Measurements from ENCODE around the gene PRRC2A.

PRRC2A gene

GRCh38 chr6:31662124-31662723 lies 41.7 kb downstream of the PRRC2A start:
- Mint-ChIP-seq H3K9me3 (no peaks in the 10 kb centered on the region), H3K27me3 (no peaks in the 10 kb centered on the region), H3K27ac (peak overlapping the region in 1 of 2 donors; percentile 90), H3K4me3 (peak overlapping the region; percentile 51 to 66), H3K4me1 (peaks cover 86% of the 10 kb centered on the region)
- ATAC-seq (no peak), DNase-seq (no peak)

- Mint-ChIP-seq H3K4me1 (peaks cover 86% of the 10 kb centered on the region), H3K9me3 (no peaks in the 10 kb centered on the region), H3K4me3 (peak overlapping the region; percentile 87 to 97), H3K27me3 (no peaks in the 10 kb centered on the region), H3K27ac (peak overlapping the region; percentile 57 to 84)
- no peak for DNase-seq
- ATAC-seq: no peak
These were observed 42.8 kb downstream of the PRRC2A start for GRCh38 chr6:31663126-31663960.

- H3K4me1 Mint-ChIP-seq: peaks cover 85% of the 10 kb centered on the region
- no peaks in the 10 kb centered on the region for H3K27me3 Mint-ChIP-seq
- H3K27ac Mint-ChIP-seq: peak overlapping the region; percentile 98 to 99
- no peak for ATAC-seq
- DNase-seq: no peak
- H3K4me3 Mint-ChIP-seq: peak overlapping the region; percentile 87 to 97
- H3K9me3 Mint-ChIP-seq: no peaks in the 10 kb centered on the region
These were observed 43.7 kb downstream of the PRRC2A start for GRCh38 chr6:31663961-31664789.

GRCh38 chr6:31664790-31665500 lies 44.4 kb downstream of the PRRC2A start, which contains the start of gene GPANK1:
Gene GPANK1 (minus strand): TSS chr6:31664997. CDS start chr6:31664478, 519 bp downstream.
- peak within 1 kb of the TSS; percentile 98 to 99 for H3K27ac Mint-ChIP-seq
- DNase-seq: peak; percentile 84 to 92
- peaks cover 77% of the 10 kb centered on the region for H3K4me1 Mint-ChIP-seq
- H3K4me3 Mint-ChIP-seq: peak within 1 kb of the TSS; percentile 87 to 97
- H3K27me3 Mint-ChIP-seq: no peaks in the 10 kb centered on the region
- ATAC-seq: peak; percentile 50
- H3K9me3 Mint-ChIP-seq: no peaks in the 10 kb centered on the region

GRCh38 chr6:31665501-31666336 lies 45.2 kb downstream of the PRRC2A start, which contains the start of gene CSNK2B:
Gene CSNK2B (plus strand): TSS chr6:31666080. CDS start chr6:31666832, 752 bp downstream.
- peak; percentile 87 for ATAC-seq
- DNase-seq: peak; percentile 98
- Mint-ChIP-seq H3K27me3 (no peaks in the 10 kb centered on the region), H3K4me3 (peak within 1 kb of the TSS; percentile 87 to 97), H3K27ac (peak within 1 kb of the TSS; percentile 98 to 99), H3K9me3 (no peaks in the 10 kb centered on the region), H3K4me1 (peaks cover 73% of the 10 kb centered on the region)

GRCh38 chr6:31666337-31666965 lies 45.9 kb downstream of the PRRC2A start:
- DNase-seq (no peak), ATAC-seq (no peak)
- peak overlapping the region; percentile 87 to 97 for H3K4me3 Mint-ChIP-seq
- H3K4me1 Mint-ChIP-seq: peaks cover 66% of the 10 kb centered on the region
- H3K27ac Mint-ChIP-seq: peak overlapping the region; percentile 98 to 99
- H3K9me3 Mint-ChIP-seq: no peaks in the 10 kb centered on the region
- no peaks in the 10 kb centered on the region for H3K27me3 Mint-ChIP-seq

GRCh38 chr6:31669676-31670075 lies 49.2 kb downstream of the PRRC2A start, which contains the start of gene LY6G5B:
Gene LY6G5B (plus strand): TSS chr6:31669976. CDS start chr6:31670951, 975 bp downstream.
- ATAC-seq (no peak), DNase-seq (no peak)
- H3K4me1 Mint-ChIP-seq: peaks cover 35% of the 10 kb centered on the region
- peak within 1 kb of the TSS in 1 of 2 donors; percentile 54 for H3K27ac Mint-ChIP-seq
- H3K9me3 Mint-ChIP-seq: no peaks in the 10 kb centered on the region
- H3K4me3 Mint-ChIP-seq: no peak within 1 kb of the TSS
- H3K27me3 Mint-ChIP-seq: no peaks in the 10 kb centered on the region

- H3K4me3 Mint-ChIP-seq: no peak overlapping the region
- no peak for DNase-seq
- no peak overlapping the region for H3K27ac Mint-ChIP-seq
- H3K9me3 Mint-ChIP-seq: no peaks in the 10 kb centered on the region
- no peak for ATAC-seq
- no peaks in the 10 kb centered on the region for H3K27me3 Mint-ChIP-seq
- H3K4me1 Mint-ChIP-seq: peaks cover 15% of the 10 kb centered on the region
These were observed 55.9 kb downstream of the PRRC2A start for GRCh38 chr6:31676322-31676903.

GRCh38 chr6:31676904-31677303 lies 56.4 kb downstream of the PRRC2A start:
- no peak overlapping the region for H3K4me3 Mint-ChIP-seq
- DNase-seq (no peak), ATAC-seq (no peak)
- H3K27ac Mint-ChIP-seq: peak overlapping the region in 1 of 2 donors; percentile 20
- H3K27me3 Mint-ChIP-seq: no peaks in the 10 kb centered on the region
- H3K4me1 Mint-ChIP-seq: peaks cover 20% of the 10 kb centered on the region
- H3K9me3 Mint-ChIP-seq: no peaks in the 10 kb centered on the region

- H3K27ac Mint-ChIP-seq: peak overlapping the region in 1 of 2 donors; percentile 0
- H3K4me3 Mint-ChIP-seq: no peak overlapping the region
- no peaks in the 10 kb centered on the region for H3K9me3 Mint-ChIP-seq
- ATAC-seq: no peak
- no peak for DNase-seq
- H3K27me3 Mint-ChIP-seq: no peaks in the 10 kb centered on the region
- H3K4me1 Mint-ChIP-seq: peaks cover 20% of the 10 kb centered on the region
These were observed 57.4 kb downstream of the PRRC2A start for GRCh38 chr6:31677955-31678354.

GRCh38 chr6:31680226-31681134 lies 60.0 kb downstream of the PRRC2A start, which contains the start of gene LY6G5C:
Gene LY6G5C (minus strand): TSS chr6:31681067. CDS start chr6:31680373, 694 bp downstream.
- no peaks in the 10 kb centered on the region for H3K27me3 Mint-ChIP-seq
- DNase-seq: peak; percentile 57 to 72
- peak within 1 kb of the TSS; percentile 86 to 94 for H3K27ac Mint-ChIP-seq
- peak; percentile 75 for ATAC-seq
- H3K4me3 Mint-ChIP-seq: peak within 1 kb of the TSS; percentile 80 to 85
- no peaks in the 10 kb centered on the region for H3K9me3 Mint-ChIP-seq
- peaks cover 20% of the 10 kb centered on the region for H3K4me1 Mint-ChIP-seq

- Mint-ChIP-seq H3K27me3 (no peaks in the 10 kb centered on the region), H3K27ac (peak overlapping the region; percentile 86 to 90), H3K9me3 (no peaks in the 10 kb centered on the region), H3K4me1 (peaks cover 20% of the 10 kb centered on the region), H3K4me3 (peak overlapping the region; percentile 80 to 85)
- ATAC-seq (peak; percentile 75), DNase-seq (peak; percentile 50 to 58)
These were observed 60.7 kb downstream of the PRRC2A start for GRCh38 chr6:31681135-31681671.
